GM23248 (cell line): Measurements from ENCODE around the gene GALNT8. TPM values are rescaled to one million over a fixed set of nuclear protein-coding genes. Genes with fewer than 3 reads are reported as not detected.

Experiments used
- DNase-seq: peaks from one replicate; pipeline ENCODE4 v3.0.0-alpha.2; 2015
- H2AFZ ChIP-seq: fragments of 200-600 bp; sonication (generic); 2 replicates; pipeline ENCODE4 v1.6.1; 2016; ENCODE audit warnings: antibody characterized with exemption
- H3F3A ChIP-seq: fragments of 200-600 bp; sonication (generic); 2 replicates; pipeline ENCODE4 v1.6.1; 2016; ENCODE audit warnings: mild to moderate bottlenecking, antibody characterized with exemption, mixed run types; ENCODE audit not compliant: insufficient read depth
- H3K27ac ChIP-seq: fragments of 200-600 bp; sonication (generic); 2 replicates; pipeline ENCODE4 v1.5.1; 2016; ENCODE audit warnings: mild to moderate bottlenecking
- H3K27me3 ChIP-seq: fragments of 200-600 bp; sonication (generic); replicated peaks from 2 replicates; pipeline ENCODE4 v1.6.1; 2016; ENCODE audit warnings: mild to moderate bottlenecking; ENCODE audit not compliant: insufficient read depth
- H3K36me3 ChIP-seq: fragments of 200-600 bp; sonication (generic); 2 replicates; pipeline ENCODE4 v1.6.1; 2016; ENCODE audit warnings: low read depth, mild to moderate bottlenecking
- H3K4me1 ChIP-seq: fragments of 200-600 bp; sonication (generic); 2 replicates; pipeline ENCODE4 v1.6.1; 2016; ENCODE audit warnings: mild to moderate bottlenecking; ENCODE audit not compliant: insufficient read depth
- H3K4me2 ChIP-seq: fragments of 200-600 bp; sonication (generic); one replicate; pipeline ENCODE4 v1.6.1; 2016; ENCODE audit warnings: mild to moderate bottlenecking; ENCODE audit not compliant: unreplicated experiment
- H3K4me3 ChIP-seq: fragments of 200-600 bp; sonication (generic); 2 replicates; pipeline ENCODE4 v1.5.1; 2016; ENCODE audit warnings: mild to moderate bottlenecking
- H3K79me2 ChIP-seq: fragments of 200-600 bp; sonication (generic); 2 replicates; pipeline ENCODE4 v1.6.1; 2016; ENCODE audit warnings: mild to moderate bottlenecking; ENCODE audit not compliant: insufficient read depth
- H3K9ac ChIP-seq: fragments of 200-600 bp; sonication (generic); 2 replicates; pipeline ENCODE4 v1.6.1; 2016; ENCODE audit warnings: mild to moderate bottlenecking
- H3K9me2 ChIP-seq: fragments of 200-600 bp; sonication (generic); 2 replicates; pipeline ENCODE4 v1.6.1; 2016; ENCODE audit warnings: mixed run types, mild to moderate bottlenecking, moderate library complexity; ENCODE audit not compliant: insufficient read depth
- H3K9me3 ChIP-seq: fragments of 200-600 bp; sonication (generic); one replicate; pipeline ENCODE4 v1.6.1; 2017; ENCODE audit warnings: low read depth
- H4K20me1 ChIP-seq: fragments of 200-600 bp; sonication (generic); 2 replicates; pipeline ENCODE4 v1.6.0; 2016; ENCODE audit not compliant: insufficient read depth
- EZH2 ChIP-seq: fragments of 200-600 bp; sonication (generic); IDR thresholded peaks from 2 replicates; pipeline ENCODE4 v1.6.1; 2018; ENCODE audit warnings: antibody characterized with exemption, mild to moderate bottlenecking; ENCODE audit not compliant: insufficient read depth, poor library complexity, severe bottlenecking
- EZH2phosphoT487 ChIP-seq: fragments of 200-600 bp; sonication (generic); IDR thresholded peaks from 2 replicates; pipeline ENCODE4 v1.6.1; 2018; ENCODE audit warnings: antibody characterized with exemption, moderate library complexity, mild to moderate bottlenecking, low read depth; ENCODE audit not compliant: insufficient read depth
- WGBS, 2 experiments: methylation state at CpG; one replicate each; pipeline ENCODE4 v1.1.6; 2015 to 2017; ENCODE audit warnings: low lambda C conversion rate in 2 of 2, low coverage in 1 of 2; ENCODE audit errors: missing lambda C conversion rate in 2 of 2; 5-methylcytosine and 5-hydroxymethylcytosine counted together
- in situ Hi-C: fragments of 300-500 bp; cut with MboI; formaldehyde crosslinking; loops from 2 replicates; pipeline ENCODE4 v1.15.0; 2020
- polyA plus RNA-seq: library from polyadenylated mRNA; unstranded; fragments of >200 nt; fragmentation: Nextera tagmentation; extraction: Ambion mirVana; gene quantifications from 2 replicates; pipeline ENCODE4 v1.2.1, GENCODE V29; 2016
- total RNA-seq: library from RNA; depleted of rRNA; stranded (reverse); fragments of >200 nt; shearing (Covaris generic); gene quantifications from 2 replicates; pipeline ENCODE4 v1.2.3, GENCODE V29; 2014; rRNA removed

GALNT8 gene, protein sequence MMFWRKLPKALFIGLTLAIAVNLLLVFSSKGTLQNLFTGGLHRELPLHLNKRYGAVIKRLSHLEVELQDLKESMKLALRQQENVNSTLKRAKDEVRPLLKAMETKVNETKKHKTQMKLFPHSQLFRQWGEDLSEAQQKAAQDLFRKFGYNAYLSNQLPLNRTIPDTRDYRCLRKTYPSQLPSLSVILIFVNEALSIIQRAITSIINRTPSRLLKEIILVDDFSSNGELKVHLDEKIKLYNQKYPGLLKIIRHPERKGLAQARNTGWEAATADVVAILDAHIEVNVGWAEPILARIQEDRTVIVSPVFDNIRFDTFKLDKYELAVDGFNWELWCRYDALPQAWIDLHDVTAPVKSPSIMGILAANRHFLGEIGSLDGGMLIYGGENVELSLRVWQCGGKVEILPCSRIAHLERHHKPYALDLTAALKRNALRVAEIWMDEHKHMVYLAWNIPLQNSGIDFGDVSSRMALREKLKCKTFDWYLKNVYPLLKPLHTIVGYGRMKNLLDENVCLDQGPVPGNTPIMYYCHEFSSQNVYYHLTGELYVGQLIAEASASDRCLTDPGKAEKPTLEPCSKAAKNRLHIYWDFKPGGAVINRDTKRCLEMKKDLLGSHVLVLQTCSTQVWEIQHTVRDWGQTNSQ
- total RNA-seq: not detected in 2 replicates
- not detected in 2 replicates for polyA plus RNA-seq

DNA sequence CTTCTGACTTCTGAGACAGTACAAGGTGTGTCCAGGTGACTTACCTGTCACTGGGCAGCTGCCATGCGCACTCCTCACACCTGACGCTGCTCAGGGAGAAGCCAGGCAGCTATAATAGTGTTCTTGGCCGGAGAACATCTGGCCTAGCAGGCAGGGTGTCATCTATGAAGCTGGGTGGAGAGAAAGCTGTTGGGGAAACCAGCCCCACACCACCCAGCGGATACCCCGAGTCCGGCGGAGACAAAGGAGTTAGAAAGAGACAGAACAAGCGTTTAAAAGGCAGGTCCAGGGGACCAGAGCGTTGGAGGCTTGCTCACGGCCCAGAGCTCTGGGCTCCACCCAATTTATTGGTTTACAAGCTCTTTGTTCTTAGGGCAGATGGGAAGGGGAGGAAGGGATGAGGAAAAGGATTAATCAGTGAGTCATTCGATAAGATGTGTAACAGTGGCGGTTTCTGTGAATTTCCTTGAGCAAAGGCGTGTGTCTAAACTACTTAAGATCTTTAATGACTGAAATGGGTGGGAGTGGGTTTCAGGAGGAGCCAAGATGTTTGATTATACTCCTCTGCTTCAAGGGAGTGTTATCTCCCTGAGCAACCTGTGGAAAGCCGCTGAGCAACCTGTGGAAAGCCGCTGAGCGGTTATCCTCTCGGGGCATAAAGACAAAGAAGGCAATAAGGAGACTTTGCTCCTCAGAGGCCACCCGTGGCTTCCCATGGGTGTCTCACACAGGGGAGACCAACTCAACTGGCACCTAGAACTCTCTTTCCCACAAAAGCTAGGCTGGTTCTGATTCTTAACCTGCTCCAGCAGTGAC lies at the start of gene GALNT8:
GALNT8 (plus strand) TSS at position 580 of the 816 bp plus-strand sequence. CDS start 278 bp downstream, outside the sequence.
- 56 to 61% methylated on average over 18 of the region's 18 CpGs for WGBS, 2 experiments
- no peak within 1 kb of the TSS for H3K27ac ChIP-seq

DNA sequence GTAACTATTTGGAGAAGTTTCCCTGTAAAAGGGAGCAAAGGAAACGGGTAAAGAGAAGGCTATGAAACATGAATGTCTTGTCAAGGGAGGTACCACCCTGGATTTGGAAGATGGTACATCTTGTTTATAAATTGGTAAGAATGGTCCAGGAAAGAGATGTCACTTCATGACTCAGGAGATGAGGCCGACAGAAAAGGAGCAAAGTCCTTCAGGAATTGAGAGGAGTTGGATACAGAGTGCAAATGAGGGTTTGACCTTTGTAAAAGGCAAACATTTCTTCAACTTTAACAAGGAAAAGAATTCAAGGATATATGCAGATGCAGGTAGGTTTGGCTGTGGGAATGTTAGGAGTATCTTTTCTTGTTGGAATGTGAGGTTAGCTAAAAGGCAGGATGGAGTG lies 40.5 kb upstream of the GALNT8 start:
- TF ChIP-seq EZH2phosphoT487 (no peak), EZH2 (no peak)
- Histone ChIP-seq H4K20me1 (no peaks in the 10 kb centered on the region), H3K36me3 (peaks cover 10% of the 10 kb centered on the region; the same call in 1 of the 2 replicates), H3K9me2 (no peaks in the 10 kb centered on the region), H3K9ac (no peak overlapping the region), H3K4me1 (no peaks in the 10 kb centered on the region), H3K27ac (no peak overlapping the region), H3K79me2 (no peaks in the 10 kb centered on the region), H3K4me2 (no peak overlapping the region), H3K4me3 (no peak overlapping the region), H2AFZ (no peak overlapping the region), H3K27me3 (no peaks in the 10 kb centered on the region), H3F3A (no peaks in the 10 kb centered on the region), H3K9me3 (no peaks in the 10 kb centered on the region)
- WGBS, 2 experiments: 68 to 71% methylated on average over 2 of the region's 2 CpGs
- in situ Hi-C loops: no loop called here
- DNase-seq: no peak

More for the DNA sequence above, at the start of gene GALNT8:
- H3K36me3 ChIP-seq: no peaks in the 10 kb centered on the region
- in situ Hi-C loops: no loop called here
- no peak within 1 kb of the TSS for H3K4me2 ChIP-seq
- no peaks in the 10 kb centered on the region for H3K9me3 ChIP-seq
- TF ChIP-seq EZH2phosphoT487 (no peak), EZH2 (no peak)
- H3K79me2 ChIP-seq: no peaks in the 10 kb centered on the region
- no peaks in the 10 kb centered on the region for H3K9me2 ChIP-seq
- no peak for DNase-seq
- no peak within 1 kb of the TSS for H3K4me3 ChIP-seq
- no peaks in the 10 kb centered on the region for H3K4me1 ChIP-seq
- H2AFZ ChIP-seq: no peak within 1 kb of the TSS
- no peaks in the 10 kb centered on the region for H4K20me1 ChIP-seq
- peaks cover 3% of the 10 kb centered on the region; the same call in 1 of the 2 replicates for H3K27me3 ChIP-seq
- H3K9ac ChIP-seq: no peak within 1 kb of the TSS
- no peaks in the 10 kb centered on the region for H3F3A ChIP-seq

- no peak for TF ChIP-seq EZH2phosphoT487
- no peak for TF ChIP-seq EZH2
- Histone ChIP-seq H3K4me3 (no peak overlapping the region), H4K20me1 (no peaks in the 10 kb centered on the region), H2AFZ (no peak overlapping the region), H3K4me2 (no peak overlapping the region), H3K27me3 (no peaks in the 10 kb centered on the region), H3K4me1 (no peaks in the 10 kb centered on the region), H3K27ac (no peak overlapping the region), H3K36me3 (peaks cover 10% of the 10 kb centered on the region; the same call in 1 of the 2 replicates), H3K9me2 (no peaks in the 10 kb centered on the region), H3K79me2 (no peaks in the 10 kb centered on the region), H3K9me3 (no peaks in the 10 kb centered on the region), H3K9ac (no peak overlapping the region), H3F3A (no peaks in the 10 kb centered on the region)
- in situ Hi-C loops: no loop called here
- DNase-seq: no peak
- 97% methylated on average over 3 of the region's 3 CpGs for WGBS, 2 experiments
Measured at GRCh38 chr12:4681732-4682131, 38.5 kb upstream of the GALNT8 start.

- WGBS, 2 experiments: 89 to 90% methylated on average over 8 of the region's 8 CpGs
- no peak for DNase-seq
- H3K4me1 ChIP-seq: no peaks in the 10 kb centered on the region
- no peaks in the 10 kb centered on the region for H3K79me2 ChIP-seq
- no peaks in the 10 kb centered on the region for H4K20me1 ChIP-seq
- no peak overlapping the region for H3K4me3 ChIP-seq
- H3F3A ChIP-seq: no peaks in the 10 kb centered on the region
- TF ChIP-seq EZH2phosphoT487 (no peak), EZH2 (no peak)
- H3K36me3 ChIP-seq: peaks cover 15% of the 10 kb centered on the region; the same call in 1 of the 2 replicates
- no peaks in the 10 kb centered on the region for H3K27me3 ChIP-seq
- H2AFZ ChIP-seq: no peak overlapping the region
- no peak overlapping the region for H3K4me2 ChIP-seq
- no peak overlapping the region for H3K27ac ChIP-seq
- in situ Hi-C loops: no loop called here
- H3K9ac ChIP-seq: no peak overlapping the region
- H3K9me3 ChIP-seq: no peaks in the 10 kb centered on the region
- no peaks in the 10 kb centered on the region for H3K9me2 ChIP-seq
Measured at GRCh38 chr12:4685317-4685716, 34.9 kb upstream of the GALNT8 start.
